Muscle layer of duodenum (tissue), 2 donors: ENCODE data around the gene ROR1.

Experiments
- H3K27ac ChIP-seq: one replicate; pipeline ENCODE4 v1.7.0; 2013; ENCODE audit warnings: mild to moderate bottlenecking, low read length
- H3K27me3 ChIP-seq: one replicate; pipeline ENCODE4 v1.7.0; 2013; ENCODE audit warnings: low read depth, mild to moderate bottlenecking, control low read depth, low read length
- H3K36me3 ChIP-seq, 2 donors: one replicate each; pipeline ENCODE4 v1.7.0; 2013; ENCODE audit warnings: low read length in 2 of 2, control low read depth in 1 of 2, mild to moderate bottlenecking in 1 of 2; ENCODE audit not compliant: insufficient read depth in 2 of 2, control insufficient read depth in 1 of 2
- H3K4me1 ChIP-seq, 2 donors: one replicate each; pipeline ENCODE4 v1.7.0; 2013; ENCODE audit warnings: low read length in 2 of 2, mild to moderate bottlenecking in 2 of 2, control low read depth in 1 of 2, moderate library complexity in 1 of 2; ENCODE audit not compliant: insufficient read depth in 2 of 2, control insufficient read depth in 1 of 2
- H3K4me3 ChIP-seq, 2 donors: one replicate each; pipeline ENCODE4 v1.7.0; 2013; ENCODE audit warnings: low read length in 2 of 2, low read depth in 1 of 2, mild to moderate bottlenecking in 1 of 2
- H3K9me3 ChIP-seq, 2 donors: one replicate each; pipeline ENCODE4 v1.7.0; 2013; ENCODE audit warnings: low read length in 2 of 2, control low read depth in 1 of 2, mild to moderate bottlenecking in 1 of 2; ENCODE audit not compliant: control insufficient read depth in 1 of 2
- donor health status: healthy.

The ROR1 gene

GRCh38 chr1:63773815-63774616 is at the start of gene ROR1:
TSS of gene ROR1 (plus strand) at chr1:63774017.
- H3K27me3 ChIP-seq, result no peaks in the 10 kb centered on the region

DNA sequence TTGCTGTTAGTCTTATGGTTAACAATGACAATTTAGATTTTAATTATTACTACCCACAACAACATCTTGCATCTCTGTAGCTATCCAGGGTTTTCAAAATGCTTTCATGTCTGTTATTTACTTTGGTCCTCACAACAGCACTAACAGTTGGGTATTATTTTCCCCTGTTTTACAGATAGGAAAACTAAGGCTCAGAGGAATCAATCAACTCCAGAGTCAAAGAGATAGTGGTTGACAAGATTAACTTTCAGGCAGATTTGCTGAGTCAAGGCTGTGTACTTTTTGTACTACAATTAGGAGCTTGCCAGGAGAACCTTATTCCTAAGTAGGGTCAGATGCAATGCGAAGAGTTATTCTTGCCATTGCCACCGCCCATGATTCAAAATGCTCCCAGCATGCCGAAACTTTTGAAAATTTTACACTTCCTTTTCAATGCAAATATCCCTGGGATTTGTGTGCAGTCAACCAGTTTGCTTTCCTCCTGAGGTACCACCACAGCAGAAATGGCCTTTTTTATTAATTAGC is 49.4 kb upstream of the ROR1 start:
- Histone ChIP-seq H3K4me3 (no peak overlapping the region), H3K4me1 (no peaks in the 10 kb centered on the region), H3K27ac (no peak overlapping the region), H3K27me3 (no peaks in the 10 kb centered on the region), H3K9me3 (no peaks in the 10 kb centered on the region), H3K36me3 (no peaks in the 10 kb centered on the region)

More at GRCh38 chr1:63773815-63774616, at the start of gene ROR1:
- H3K27ac ChIP-seq, result peak within 1 kb of the TSS; percentile 65
- H3K9me3 ChIP-seq, result no peaks in the 10 kb centered on the region
- peaks cover 3 to 8% of the 10 kb centered on the region in 2 donors for H3K4me1 ChIP-seq
- peak within 1 kb of the TSS; percentile 77 to 92 for H3K4me3 ChIP-seq
- H3K36me3 ChIP-seq, result no peaks in the 10 kb centered on the region

- no peaks in the 10 kb centered on the region for H3K4me1 ChIP-seq
- no peak overlapping the region for H3K27ac ChIP-seq
- H3K27me3 ChIP-seq, result no peaks in the 10 kb centered on the region
Measured at GRCh38 chr1:63728611-63729226, 45.1 kb upstream of the ROR1 start.

GRCh38 chr1:63729227-63729620 is 44.6 kb upstream of the ROR1 start:
- H3K27me3 ChIP-seq, result no peaks in the 10 kb centered on the region
- H3K36me3 ChIP-seq, result no peaks in the 10 kb centered on the region
- H3K4me1 ChIP-seq, result no peaks in the 10 kb centered on the region
- H3K4me3 ChIP-seq, result no peak overlapping the region
- no peaks in the 10 kb centered on the region for H3K9me3 ChIP-seq
- H3K27ac ChIP-seq, result no peak overlapping the region

More at GRCh38 chr1:63728611-63729226, 45.1 kb upstream of the ROR1 start:
- Histone ChIP-seq H3K36me3 (no peaks in the 10 kb centered on the region), H3K9me3 (no peaks in the 10 kb centered on the region), H3K4me3 (no peak overlapping the region)

GRCh38 chr1:63730211-63730610 is 43.6 kb upstream of the ROR1 start:
- H3K27ac ChIP-seq, result no peak overlapping the region
- no peaks in the 10 kb centered on the region for H3K36me3 ChIP-seq
- no peaks in the 10 kb centered on the region for H3K4me1 ChIP-seq
- no peaks in the 10 kb centered on the region for H3K27me3 ChIP-seq
- no peaks in the 10 kb centered on the region for H3K9me3 ChIP-seq
- H3K4me3 ChIP-seq, result no peak overlapping the region

GRCh38 chr1:63731117-63732043 is 42.4 kb upstream of the ROR1 start:
- Histone ChIP-seq H3K4me3 (no peak overlapping the region), H3K9me3 (no peaks in the 10 kb centered on the region), H3K4me1 (no peaks in the 10 kb centered on the region), H3K27me3 (no peaks in the 10 kb centered on the region), H3K27ac (no peak overlapping the region), H3K36me3 (no peaks in the 10 kb centered on the region)

DNA sequence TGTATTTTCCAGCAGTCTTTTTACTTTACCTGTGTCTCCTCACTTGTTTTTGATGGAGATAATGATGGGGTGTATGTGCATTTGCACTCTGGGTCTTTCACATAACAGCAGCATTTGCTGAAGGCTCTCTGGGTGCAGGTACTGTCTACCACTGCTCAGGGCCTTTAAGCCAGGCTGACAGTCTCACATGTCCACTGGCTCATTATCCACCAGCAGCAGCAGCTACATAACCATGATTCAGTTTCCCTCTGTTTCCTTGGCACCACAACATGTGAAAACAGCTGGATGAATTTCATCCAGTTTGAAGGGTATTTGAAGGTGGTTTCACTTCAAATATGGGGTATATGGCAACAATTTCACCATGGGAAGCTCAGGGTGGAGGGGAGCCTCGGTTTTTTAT is 41.2 kb upstream of the ROR1 start:
- no peak overlapping the region for H3K27ac ChIP-seq
- no peak overlapping the region for H3K4me3 ChIP-seq

GRCh38 chr1:63738772-63739171 is 35.0 kb upstream of the ROR1 start:
- Histone ChIP-seq H3K36me3 (no peaks in the 10 kb centered on the region), H3K4me1 (no peaks in the 10 kb centered on the region), H3K9me3 (no peaks in the 10 kb centered on the region), H3K27me3 (no peaks in the 10 kb centered on the region), H3K4me3 (no peak overlapping the region), H3K27ac (no peak overlapping the region)

More for the DNA sequence above, 41.2 kb upstream of the ROR1 start:
- no peaks in the 10 kb centered on the region for H3K4me1 ChIP-seq
- H3K9me3 ChIP-seq, result no peaks in the 10 kb centered on the region
- no peaks in the 10 kb centered on the region for H3K36me3 ChIP-seq
- H3K27me3 ChIP-seq, result no peaks in the 10 kb centered on the region

- Histone ChIP-seq H3K4me1 (no peaks in the 10 kb centered on the region), H3K27me3 (no peaks in the 10 kb centered on the region), H3K36me3 (no peaks in the 10 kb centered on the region), H3K27ac (no peak overlapping the region), H3K4me3 (no peak overlapping the region), H3K9me3 (no peaks in the 10 kb centered on the region)
Measured at GRCh38 chr1:63739452-63739851, 34.4 kb upstream of the ROR1 start.

GRCh38 chr1:63740432-63740831 is 33.4 kb upstream of the ROR1 start:
- no peaks in the 10 kb centered on the region for H3K4me1 ChIP-seq
- no peaks in the 10 kb centered on the region for H3K9me3 ChIP-seq
- H3K36me3 ChIP-seq, result no peaks in the 10 kb centered on the region
- H3K4me3 ChIP-seq, result no peak overlapping the region
- no peaks in the 10 kb centered on the region for H3K27me3 ChIP-seq
- no peak overlapping the region for H3K27ac ChIP-seq

GRCh38 chr1:63742526-63742925 is 31.3 kb upstream of the ROR1 start:
- Histone ChIP-seq H3K4me1 (no peaks in the 10 kb centered on the region), H3K27me3 (no peaks in the 10 kb centered on the region), H3K9me3 (no peaks in the 10 kb centered on the region), H3K4me3 (no peak overlapping the region), H3K27ac (no peak overlapping the region), H3K36me3 (no peaks in the 10 kb centered on the region)
